HEK293T (cell line): Measurements from ENCODE around the gene ALDH6A1.
"Not testable (repeated sequence)": the region's sequence is repeated elsewhere in the genome, so short reads cannot be mapped to it uniquely, and the experiment has no call there.

ENCODE experiments used
- CTCF ChIA-PET: fragments of 350-600 bp; formaldehyde crosslinking; extraction: SDS; loops from one replicate; lab custom pipeline; 2021; ENCODE audit warnings: antibody characterized with exemption, inconsistent platforms; lab: Yijun Ruan, JAX
- POLR2A ChIA-PET: fragments of 350-600 bp; formaldehyde crosslinking; extraction: SDS; loops from one replicate; lab custom pipeline; 2020; ENCODE audit warnings: antibody characterized with exemption, inconsistent platforms; lab: Yijun Ruan, JAX
- DNase-seq: peaks from one replicate; pipeline ENCODE4 v3.0.0; 2012; ENCODE audit warnings: mixed read lengths; ENCODE audit errors: extremely low spot score
- ARNT ChIP-seq: fragments of 450-650 bp; IDR thresholded peaks from 2 replicates; pipeline ENCODE4 v1.6.1; 2017; ENCODE audit warnings: mild to moderate bottlenecking
- BHLHE40 ChIP-seq: fragments of 450-650 bp; IDR thresholded peaks from 2 replicates; pipeline ENCODE4 v1.6.1; 2016; ENCODE audit warnings: mild to moderate bottlenecking, moderate library complexity, borderline replicate concordance
- CTBP1 ChIP-seq: fragments of 450-650 bp; IDR thresholded peaks from 2 replicates; pipeline ENCODE4 v1.6.1; 2016; ENCODE audit warnings: borderline replicate concordance
- ELF4 ChIP-seq: fragments of 450-650 bp; IDR thresholded peaks from 2 replicates; pipeline ENCODE4 v1.6.1; 2017; ENCODE audit warnings: antibody characterized with exemption
- FOXA1 ChIP-seq: fragments of 450-650 bp; IDR thresholded peaks from 2 replicates; pipeline ENCODE4 v1.6.1; 2016; ENCODE audit warnings: mild to moderate bottlenecking
- FOXK2 ChIP-seq: fragments of 450-650 bp; IDR thresholded peaks from 2 replicates; pipeline ENCODE4 v1.6.1; 2016; ENCODE audit warnings: mild to moderate bottlenecking
- FOXM1 ChIP-seq: fragments of 450-650 bp; IDR thresholded peaks from 2 replicates; pipeline ENCODE4 v1.6.1; 2017; ENCODE audit warnings: mild to moderate bottlenecking, borderline replicate concordance
- HDGF ChIP-seq: fragments of 450-650 bp; IDR thresholded peaks from 2 replicates; pipeline ENCODE4 v1.6.1; 2017; ENCODE audit warnings: antibody characterized with exemption, borderline replicate concordance
- L3MBTL2 ChIP-seq: fragments of 450-650 bp; conservative IDR thresholded peaks from 2 replicates; pipeline ENCODE4 v1.6.1; 2016; ENCODE audit warnings: mild to moderate bottlenecking
- LEF1 ChIP-seq: fragments of 450-650 bp; IDR thresholded peaks from 2 replicates; pipeline ENCODE4 v1.6.1; 2017; ENCODE audit warnings: mild to moderate bottlenecking, borderline replicate concordance
- NFRKB ChIP-seq: fragments of 450-650 bp; IDR thresholded peaks from 2 replicates; pipeline ENCODE4 v1.6.1; 2016; ENCODE audit warnings: mild to moderate bottlenecking, moderate library complexity
- PKNOX1 ChIP-seq: fragments of 450-650 bp; IDR thresholded peaks from 2 replicates; pipeline ENCODE4 v1.6.1; 2016
- SP1 ChIP-seq: fragments of 450-650 bp; IDR thresholded peaks from 2 replicates; pipeline ENCODE4 v1.6.1; 2017
- SUZ12 ChIP-seq: fragments of 450-650 bp; IDR thresholded peaks from 2 replicates; pipeline ENCODE4 v1.6.1; 2016; ENCODE audit warnings: mild to moderate bottlenecking
- TARDBP ChIP-seq: fragments of 450-650 bp; IDR thresholded peaks from 2 replicates; pipeline ENCODE4 v1.6.1; 2016
- ZNF384 ChIP-seq: fragments of 450-650 bp; IDR thresholded peaks from 2 replicates; pipeline ENCODE4 v1.6.1; 2016

Gene ALDH6A1

GRCh38 chr14:74084277-74085046, at the start of gene ALDH6A1, which contains the start of gene LIN52:
TSS of gene ALDH6A1 (minus strand) at chr14:74084453. CDS start at chr14:74084394, 59 bp downstream.
TSS of gene LIN52 (plus strand) at chr14:74084956. CDS start at chr14:74084975, 19 bp downstream.
- POLR2A ChIA-PET = interaction anchor here (2.0 to 2.1 kb wide), 2 partner anchors 10 to 11 kb away, joined by 5 to 6 read pairs; no protein-coding TSS in a partner anchor
- CTCF ChIA-PET = interaction anchor here (0.6 to 0.9 kb wide), 3 partner anchors 28 to 167 kb away, joined by 3 to 5 read pairs (median 4); no protein-coding TSS in a partner anchor
- DNase-seq = peak; percentile 98

GRCh38 chr14:74127634-74128033, 43.4 kb upstream of the ALDH6A1 start:
- CTCF ChIA-PET = no interaction called here
- POLR2A ChIA-PET = no interaction called here
- TF ChIP-seq LEF1 (no peak), ZNF384 (no peak), HDGF (no peak), PKNOX1 (no peak), CTBP1 (no peak), BHLHE40 (no peak), NFRKB (no peak), SUZ12 (no peak), FOXK2 (no peak), TARDBP (no peak), SP1 (no peak), FOXA1 (no peak), ARNT (no peak), L3MBTL2 (no peak), ELF4 (no peak), FOXM1 (no peak)
- DNase-seq = no peak

More at GRCh38 chr14:74084277-74085046, at the start of gene ALDH6A1, which contains the start of gene LIN52:
- peak; percentile 99 for TF ChIP-seq FOXK2
- TF ChIP-seq BHLHE40 = no peak
- TF ChIP-seq PKNOX1 = peak; percentile 59; the same call in 1 of the 2 replicates

GRCh38 chr14:74126315-74127013, 42.2 kb upstream of the ALDH6A1 start:
- CTCF ChIA-PET = no interaction called here
- POLR2A ChIA-PET = no interaction called here
- TF ChIP-seq FOXK2 = no peak
- no peak for TF ChIP-seq TARDBP
- TF ChIP-seq ELF4 = no peak
- TF ChIP-seq HDGF = no peak
- no peak for TF ChIP-seq FOXM1
- no peak for TF ChIP-seq SP1
- no peak for TF ChIP-seq ARNT
- TF ChIP-seq CTBP1 = no peak
- TF ChIP-seq ZNF384 = no peak
- no peak for DNase-seq

DNA sequence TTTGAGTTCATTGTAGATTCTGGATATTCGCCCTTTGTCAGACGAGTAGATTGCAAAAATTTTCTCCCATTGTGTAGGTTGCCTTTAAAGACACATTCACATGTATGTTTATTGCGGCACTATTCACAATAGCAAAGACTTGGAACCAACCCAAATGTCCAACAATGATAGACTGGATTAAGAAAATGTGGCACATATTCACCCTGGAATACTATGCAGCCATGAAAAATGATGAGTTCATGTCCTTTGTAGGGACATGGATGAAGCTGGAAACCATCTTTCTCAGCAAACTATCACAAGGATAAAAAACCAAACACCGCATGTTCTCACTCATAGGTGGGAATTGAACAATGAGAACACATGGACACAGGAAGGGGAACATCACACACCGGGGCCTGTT, 41.2 kb upstream of the ALDH6A1 start:
- CTCF ChIA-PET, DNase-seq, POLR2A ChIA-PET: not testable (repeated sequence)

GRCh38 chr14:74111395-74112216, 27.4 kb upstream of the ALDH6A1 start:
- POLR2A ChIA-PET = not testable (repeated sequence)
- DNase-seq = peak; percentile 49
- CTCF ChIA-PET = interaction anchor here (0.6 to 1.2 kb wide), 7 partner anchors 11 to 150 kb away, joined by 3 to 4 read pairs (median 4); partner anchors contain the start of gene ALDH6A1
- peak; percentile 25; the same call in 1 of the 2 replicates for TF ChIP-seq ZNF384

DNA sequence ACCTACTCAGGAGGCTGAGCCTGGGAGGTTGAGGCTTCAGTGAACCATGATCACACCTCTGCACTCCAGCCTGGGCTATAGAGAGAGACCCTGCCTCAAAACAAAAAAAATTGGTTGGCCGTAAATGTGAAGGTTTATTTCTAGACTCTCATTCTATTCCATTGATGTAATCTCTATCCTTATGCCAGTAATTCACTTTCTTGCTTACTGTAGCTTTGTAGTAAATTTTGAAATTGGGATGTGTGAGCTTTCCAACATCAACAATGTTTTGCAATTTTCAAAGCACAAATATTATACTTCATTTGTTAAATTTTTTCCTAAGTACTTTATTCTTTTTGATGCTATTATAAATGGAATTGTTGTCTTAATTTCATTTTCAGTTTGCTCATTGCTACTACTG, 25.1 kb upstream of the ALDH6A1 start:
- TF ChIP-seq FOXA1 = no peak
- TF ChIP-seq TARDBP = no peak
- no peak for TF ChIP-seq SUZ12
- no peak for TF ChIP-seq ARNT
- no peak for TF ChIP-seq LEF1
- no peak for TF ChIP-seq PKNOX1
- TF ChIP-seq BHLHE40 = no peak
- no peak for DNase-seq
- ChIA-PET POLR2A (no interaction called here), CTCF (no interaction called here)
